Breast epithelium (tissue), 4 donors: Measurements from ENCODE around the gene KIAA0232. TPM values are rescaled to one million over a fixed set of nuclear protein-coding genes. Genes with fewer than 3 reads are reported as not detected.

Experiments used
- DNase-seq, 2 donors: peaks; one replicate each; pipeline ENCODE4 v3.0.0-alpha.2; 2019; ENCODE audit warnings: low spot score in 2 of 2
- H3K27ac ChIP-seq, 2 donors: fragments of 200-600 bp; sonication (generic) in 1 of 2; one replicate each; pipeline ENCODE4 v1.5.1; 2016 to 2019; ENCODE audit warnings: mild to moderate bottlenecking in 1 of 2
- H3K27me3 ChIP-seq, 2 donors: fragments of 200-600 bp; sonication (generic) in 1 of 2; one replicate each; pipeline versions ENCODE4 v1.5.1 to v1.6.0; 2017 to 2019; ENCODE audit warnings: control low read depth in 1 of 2, mild to moderate bottlenecking in 1 of 2
- H3K36me3 ChIP-seq: fragments of 200-600 bp; one replicate; pipeline ENCODE4 v1.5.1; 2019
- H3K4me1 ChIP-seq, 2 donors: fragments of 200-600 bp; sonication (generic); one replicate each; pipeline ENCODE4 v1.5.1; 2016 to 2019; ENCODE audit warnings: control low read depth in 1 of 2
- H3K4me3 ChIP-seq, 3 donors: fragments of 200-600 bp; sonication (generic); 1 replicate in 2 of 3; 2 replicates in 1 of 3; pipeline ENCODE4 v1.5.1; 2016 to 2019; ENCODE audit warnings: mild to moderate bottlenecking in 3 of 3, moderate library complexity in 2 of 3
- H3K9me3 ChIP-seq, 2 donors: fragments of 200-600 bp; sonication (generic) in 1 of 2; one replicate each; pipeline ENCODE4 v1.5.1; 2016 to 2019; ENCODE audit warnings: control low read depth in 1 of 2
- CTCF ChIP-seq, 3 donors: fragments of 450-650 bp; IDR thresholded peaks; one replicate each; pipeline ENCODE4 v1.5.1; 2016 to 2017; ENCODE audit warnings: antibody characterized with exemption in 3 of 3, mild to moderate bottlenecking in 3 of 3, moderate library complexity in 3 of 3
- POLR2A ChIP-seq: fragments of 450-650 bp; IDR thresholded peaks from one replicate; pipeline ENCODE4 v1.6.1; 2016; ENCODE audit warnings: antibody characterized with exemption, mild to moderate bottlenecking, moderate library complexity
- POLR2AphosphoS5 ChIP-seq, 3 donors: sonication (generic); formaldehyde crosslinking; IDR thresholded peaks; one replicate each; pipeline ENCODE4 v1.6.1; 2017; ENCODE audit warnings: antibody characterized with exemption in 3 of 3
- intact Hi-C: fragments of 100-400 bp; cut with DNase I; formaldehyde crosslinking; loops from one replicate; pipeline ENCODE4 v1.15.1; 2023; ENCODE audit warnings: low total_unique reads
- total RNA-seq, 3 donors: library from RNA; depleted of rRNA; stranded (reverse); fragments of >200 nt; gene quantifications; one replicate each; pipeline ENCODE4 v1.1.0, GENCODE V29; 2016

KIAA0232 gene
- total RNA-seq, 3 donors from 2014 or later = 31.5 to 40.8 (median 31.7) TPM

GRCh38 chr4:6880691-6881090 lies 98.2 kb downstream of the KIAA0232 start:
- TF ChIP-seq CTCF (IDR thresholded peaks at IDR 0.05) (no peak), POLR2AphosphoS5 (IDR thresholded peaks at IDR 0.05) (no peak), POLR2A (no peak)
- no peak overlapping the region for H3K27ac ChIP-seq
- H3K27me3 ChIP-seq = no peaks in the 10 kb centered on the region
- DNase-seq = no peak
- no peaks in the 10 kb centered on the region for H3K9me3 ChIP-seq
- H3K4me1 ChIP-seq = no peaks in the 10 kb centered on the region
- no peaks in the 10 kb centered on the region for H3K36me3 ChIP-seq
- intact Hi-C loops = no loop called here
- H3K4me3 ChIP-seq = no peak overlapping the region

- no peaks in the 10 kb centered on the region for H3K36me3 ChIP-seq
- TF ChIP-seq POLR2AphosphoS5 (IDR thresholded peaks at IDR 0.05) (no peak), POLR2A (no peak), CTCF (IDR thresholded peaks at IDR 0.05) (no peak)
- H3K4me1 ChIP-seq = no peaks in the 10 kb centered on the region
- H3K27ac ChIP-seq = no peak overlapping the region
- DNase-seq = no peak
- no peaks in the 10 kb centered on the region for H3K27me3 ChIP-seq
- intact Hi-C loops = no loop called here
- no peak overlapping the region for H3K4me3 ChIP-seq
- no peaks in the 10 kb centered on the region for H3K9me3 ChIP-seq
Measured at GRCh38 chr4:6881908-6882307, 99.4 kb downstream of the KIAA0232 start.

GRCh38 chr4:6884341-6884870 lies 101.9 kb downstream of the KIAA0232 start:
- DNase-seq = no peak
- no peaks in the 10 kb centered on the region for H3K27me3 ChIP-seq
- H3K36me3 ChIP-seq = no peaks in the 10 kb centered on the region
- H3K4me1 ChIP-seq = no peaks in the 10 kb centered on the region
- TF ChIP-seq POLR2AphosphoS5 (IDR thresholded peaks at IDR 0.05) (no peak), POLR2A (no peak), CTCF (IDR thresholded peaks at IDR 0.05) (no peak)
- H3K9me3 ChIP-seq = no peaks in the 10 kb centered on the region
- no peak overlapping the region for H3K27ac ChIP-seq
- H3K4me3 ChIP-seq = no peak overlapping the region
- intact Hi-C loops = no loop called here

GRCh38 chr4:6885953-6886557 lies 103.5 kb downstream of the KIAA0232 start:
- peak in 1 of 2 donors; percentile 47 for DNase-seq
- H3K27me3 ChIP-seq = no peaks in the 10 kb centered on the region
- TF ChIP-seq POLR2A (no peak), POLR2AphosphoS5 (IDR thresholded peaks at IDR 0.05) (no peak), CTCF (IDR thresholded peaks at IDR 0.05) (no peak)
- H3K4me3 ChIP-seq = peak overlapping the region in 1 of 3 donors; percentile 6
- H3K27ac ChIP-seq = peak overlapping the region; percentile 1 to 54
- intact Hi-C loops = no loop called here
- H3K4me1 ChIP-seq = no peaks in the 10 kb centered on the region
- H3K9me3 ChIP-seq = peaks cover 0 to 4% of the 10 kb centered on the region in 2 donors
- no peaks in the 10 kb centered on the region for H3K36me3 ChIP-seq

- DNase-seq = no peak
- no peak overlapping the region for H3K4me3 ChIP-seq
- H3K36me3 ChIP-seq = no peaks in the 10 kb centered on the region
- intact Hi-C loops = no loop called here
- H3K4me1 ChIP-seq = peaks cover 0 to under 1% of the 10 kb centered on the region in 2 donors
- TF ChIP-seq CTCF (IDR thresholded peaks at IDR 0.05) (no peak), POLR2AphosphoS5 (IDR thresholded peaks at IDR 0.05) (no peak), POLR2A (no peak)
- no peak overlapping the region for H3K27ac ChIP-seq
- H3K9me3 ChIP-seq = peaks cover 0 to 4% of the 10 kb centered on the region in 2 donors
- no peaks in the 10 kb centered on the region for H3K27me3 ChIP-seq
Measured at GRCh38 chr4:6886886-6887285, 104.4 kb downstream of the KIAA0232 start.
